Bladder microvascular endothelial cell (primary cell): ENCODE measurements around the gene NUP88. TPM values are rescaled to one million over a fixed set of nuclear protein-coding genes. Genes with fewer than 3 reads are reported as not detected.

Experiments
- total RNA-seq: library from RNA; depleted of rRNA; stranded (reverse); fragments of >200 nt; gene quantifications from 2 replicates; pipeline ENCODE4 v1.2.3, GENCODE V29; 2014

The NUP88 gene
- 90.3 and 102 TPM in 2 replicates for total RNA-seq

DNA sequence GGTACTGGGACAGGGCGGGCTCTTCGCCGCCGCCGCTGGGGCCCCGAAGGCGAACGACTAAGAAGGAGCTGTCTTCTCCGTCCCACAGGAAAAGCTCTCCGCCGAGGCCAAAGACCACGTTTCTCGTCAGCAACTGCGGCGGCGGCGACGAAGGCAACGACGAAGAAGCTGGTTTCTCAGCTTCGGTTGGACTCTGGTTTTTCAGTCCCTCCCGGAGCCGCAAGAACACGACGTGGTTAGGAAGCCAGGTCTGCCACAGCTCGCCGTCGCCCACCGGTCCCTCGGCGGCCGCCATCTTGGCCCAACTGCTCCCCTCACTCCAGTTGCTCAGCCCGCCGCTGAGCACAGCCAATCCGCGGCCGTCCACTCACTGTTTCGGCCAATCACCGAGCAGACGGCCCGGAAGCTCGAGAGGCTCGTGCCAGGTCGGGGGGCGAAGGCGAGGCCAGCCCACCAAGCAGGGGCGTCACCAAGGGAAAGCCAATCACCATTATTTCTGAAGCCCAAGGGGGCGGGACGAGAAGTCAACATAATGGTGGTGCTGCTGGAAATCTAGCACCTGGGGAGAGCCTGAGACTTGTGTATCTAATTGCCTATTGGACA, at the start of gene NUP88:
TSS of gene NUP88 (minus strand) at position 307 of the 603 bp plus-strand sequence. CDS start at position 295, 12 bp downstream.

DNA sequence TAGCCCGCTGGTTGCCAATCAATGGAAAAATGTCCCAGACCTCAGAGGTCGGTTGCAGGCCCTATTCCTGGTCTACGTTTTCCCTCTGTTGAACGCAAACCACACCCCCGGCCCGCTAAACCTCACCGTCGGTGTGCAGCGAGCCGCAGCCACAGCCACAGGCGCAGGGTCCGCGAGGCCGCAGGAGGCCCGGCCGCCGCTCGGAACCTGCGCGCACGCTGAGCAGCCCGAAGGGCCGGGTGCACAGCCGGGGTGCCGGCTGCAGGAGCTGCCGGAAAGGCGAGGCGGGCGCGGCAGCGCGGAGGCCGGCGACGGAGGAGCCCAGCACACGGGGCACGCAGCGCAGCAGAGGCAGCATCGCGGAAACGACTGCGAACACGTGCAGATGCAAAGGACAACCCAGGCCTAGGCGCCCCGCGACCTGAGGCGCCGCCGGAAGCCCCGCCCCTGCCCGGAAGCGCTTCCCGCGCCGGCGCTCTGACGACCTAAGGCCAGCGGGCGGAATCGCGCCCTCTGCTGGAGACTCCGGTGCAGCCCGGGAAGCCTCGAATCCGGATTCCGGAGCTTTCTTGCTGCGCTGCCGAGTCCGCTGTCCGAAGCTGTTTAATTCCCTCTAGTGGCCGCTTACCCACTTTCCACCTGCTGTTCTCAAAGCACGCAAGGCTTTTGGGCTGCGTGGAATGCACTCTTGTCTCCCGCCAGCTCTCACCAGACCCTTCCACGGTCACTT, 19.4 kb upstream of the NUP88 start, which contains the start of gene C1QBP:
TSS of gene C1QBP (minus strand) at position 440 of the 730 bp plus-strand sequence. CDS start at position 358, 82 bp downstream.

DNA sequence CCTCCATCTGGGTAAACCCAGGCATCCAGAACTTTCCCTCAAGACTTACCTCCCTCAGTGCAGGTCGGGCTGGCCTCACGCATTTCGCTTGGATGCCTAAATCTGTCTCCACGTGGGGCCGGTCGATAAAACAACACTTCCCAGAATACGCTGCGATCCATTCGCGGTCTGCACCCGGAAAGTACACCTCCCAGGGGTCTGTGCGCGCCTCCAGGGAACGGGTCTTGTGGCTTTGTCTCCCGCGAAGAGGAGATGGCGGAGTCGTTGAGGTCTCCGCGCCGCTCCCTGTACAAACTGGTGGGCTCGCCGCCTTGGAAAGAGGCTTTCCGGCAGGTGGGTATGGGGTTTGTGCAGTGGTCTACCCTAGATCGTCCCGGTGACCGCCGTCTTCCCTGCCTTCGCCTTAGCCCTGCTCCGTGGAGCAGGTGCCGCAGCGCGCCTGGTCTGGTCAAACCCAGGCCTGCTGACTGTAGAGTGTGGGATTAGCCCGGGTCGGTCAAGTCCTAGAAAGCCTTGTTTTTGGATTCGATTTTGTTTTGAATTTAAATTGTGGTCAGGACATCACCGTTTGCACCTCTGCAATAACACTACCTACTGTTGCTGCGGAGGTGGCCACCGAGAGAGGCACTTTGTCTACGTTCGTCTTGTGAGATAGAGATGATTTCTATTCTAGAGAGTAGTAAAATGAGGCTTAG, 644 bp upstream of the NUP88 start, which contains the start of gene RPAIN:
TSS of gene RPAIN (plus strand) at position 224 of the 695 bp plus-strand sequence. CDS start at position 253, 29 bp downstream.

Other genes starting within 250 kb of the NUP88 start
- 2.9 and 5.4 TPM in 2 replicates for gene ZNF594, start 227.8 kb downstream of the NUP88 start, total RNA-seq
- gene SCIMP, start 184.8 kb downstream of the NUP88 start, total RNA-seq, result not detected in 2 replicates
- gene RABEP1, start 137.4 kb downstream of the NUP88 start, total RNA-seq, result 27.8 and 54.7 TPM in 2 replicates
- gene RPAIN, start 520 bp upstream of the NUP88 start, total RNA-seq, result 32.1 and 47.6 TPM in 2 replicates
- gene C1QBP, start 19.5 kb upstream of the NUP88 start, total RNA-seq, result 217 and 235 TPM in 2 replicates
- 8.3 and 19.9 TPM in 2 replicates for gene DHX33, start 49.3 kb upstream of the NUP88 start, total RNA-seq
- 13.9 and 20.0 TPM in 2 replicates for gene DERL2, start 66.5 kb upstream of the NUP88 start, total RNA-seq
- 12.6 and 16.7 TPM in 2 replicates for gene MIS12, start 66.9 kb upstream of the NUP88 start, total RNA-seq
- gene NLRP1, start 164.8 kb upstream of the NUP88 start, total RNA-seq, result 13.1 and 16.4 TPM in 2 replicates